Measurements from ENCODE around the gene MVB12A.

Gene MVB12A

DNA sequence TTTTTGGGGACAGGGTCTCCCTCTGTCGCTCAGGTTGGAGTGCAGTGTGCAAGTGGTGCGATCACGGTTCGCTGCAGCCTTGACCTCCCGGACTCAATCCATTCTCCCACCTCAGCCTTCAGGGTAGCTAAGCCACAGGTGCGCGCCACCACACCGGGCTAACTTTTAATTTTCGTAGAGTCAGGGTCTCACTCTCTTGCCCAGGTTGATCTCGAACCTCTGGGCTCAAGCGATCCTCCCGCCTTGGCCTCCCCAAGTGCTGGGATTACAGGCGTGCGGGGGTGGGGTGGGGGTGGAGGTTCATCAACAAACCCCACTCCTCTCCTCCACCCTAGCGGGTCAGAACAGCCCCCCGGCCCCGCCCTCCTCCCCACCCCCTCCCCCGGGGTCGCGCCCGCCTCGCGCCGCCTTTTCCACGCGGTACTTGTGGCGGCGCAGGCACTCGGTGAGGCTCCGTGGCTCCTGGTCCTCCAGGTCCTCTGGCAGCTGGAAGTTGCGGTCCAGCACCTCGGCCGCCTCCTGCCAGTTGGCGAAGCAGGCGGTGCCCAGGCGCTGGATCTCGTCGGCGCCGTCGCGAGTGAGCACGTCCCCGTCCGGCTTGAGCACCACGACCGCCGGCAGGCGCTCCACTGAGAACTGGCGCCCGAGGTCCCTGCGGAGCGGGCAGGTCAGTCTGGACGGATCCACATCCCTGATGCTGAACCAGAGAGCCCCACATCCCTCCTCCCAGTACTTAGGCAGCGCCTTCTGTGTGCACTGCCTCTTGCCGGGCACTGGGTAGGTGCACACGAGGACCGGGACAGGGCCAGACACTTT, 35.7 kb downstream of the MVB12A start:
- H3K36me3 ChIP-seq (ENCODE audit: control insufficient read depth, insufficient read depth, low read length), result no peaks in the 10 kb centered on the region
- no peak overlapping the region for H3K9ac ChIP-seq (ENCODE audit: low read length)
- no peak overlapping the region for H3K4me3 ChIP-seq (ENCODE audit: low read length)
- no peak overlapping the region for H3K27ac ChIP-seq (ENCODE audit: low read depth, low read length)
- no peaks in the 10 kb centered on the region for H3K4me1 ChIP-seq (ENCODE audit: control insufficient read depth, insufficient read depth, low read length)
- H3K27me3 ChIP-seq (ENCODE audit: control insufficient read depth, insufficient read depth, low read length), result peaks cover 11% of the 10 kb centered on the region

DNA sequence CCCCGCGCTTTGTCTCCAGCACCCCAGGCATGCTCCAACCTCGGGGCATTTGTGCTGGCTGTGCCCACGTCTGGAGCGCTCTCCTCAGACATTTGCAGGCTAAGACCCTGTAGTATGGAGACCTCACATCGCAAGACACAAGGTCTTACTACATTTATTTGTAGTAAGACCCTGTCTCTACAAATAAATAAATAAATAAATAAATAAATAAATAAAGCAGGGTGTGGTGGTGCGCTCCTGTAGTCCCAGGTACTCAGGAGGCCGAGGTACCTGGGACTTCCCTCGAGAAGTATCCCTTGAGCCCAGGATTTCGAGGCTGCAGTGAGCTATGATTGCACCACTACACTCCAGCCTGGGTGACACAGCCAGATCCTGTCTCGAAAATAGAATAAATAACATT, 36.3 kb downstream of the MVB12A start:
- Histone ChIP-seq H3K4me3 (ENCODE audit: low read length) (no peak overlapping the region), H3K36me3 (ENCODE audit: control insufficient read depth, insufficient read depth, low read length) (no peaks in the 10 kb centered on the region), H3K27ac (ENCODE audit: low read depth, low read length) (no peak overlapping the region), H3K27me3 (ENCODE audit: control insufficient read depth, insufficient read depth, low read length) (peaks cover 11% of the 10 kb centered on the region), H3K9ac (ENCODE audit: low read length) (no peak overlapping the region), H3K4me1 (ENCODE audit: control insufficient read depth, insufficient read depth, low read length) (no peaks in the 10 kb centered on the region)

DNA sequence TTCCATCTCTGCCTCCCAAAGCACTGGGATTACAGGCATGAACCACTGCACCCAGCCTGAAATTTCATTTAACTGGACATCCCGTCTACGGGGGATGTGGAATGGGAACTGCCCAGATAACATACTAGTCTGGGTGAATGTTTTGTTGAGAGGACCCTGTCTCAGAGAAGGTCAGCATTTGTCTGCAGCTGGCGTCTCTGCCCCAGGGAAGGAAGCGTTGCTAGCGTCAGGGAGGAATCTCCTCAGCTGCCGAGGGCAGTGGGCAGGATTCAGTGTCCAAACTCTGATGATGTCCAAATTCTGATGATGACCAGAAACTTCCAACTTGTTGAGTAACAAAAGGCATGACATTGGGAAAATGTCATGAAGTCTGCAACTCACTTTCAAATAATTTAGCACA, 37.8 kb downstream of the MVB12A start:
- H3K4me3 ChIP-seq (ENCODE audit: low read length), result no peak overlapping the region
- H3K4me1 ChIP-seq (ENCODE audit: control insufficient read depth, insufficient read depth, low read length), result no peaks in the 10 kb centered on the region
- H3K27me3 ChIP-seq (ENCODE audit: control insufficient read depth, insufficient read depth, low read length), result peaks cover 11% of the 10 kb centered on the region
- H3K9ac ChIP-seq (ENCODE audit: low read length), result no peak overlapping the region
- H3K36me3 ChIP-seq (ENCODE audit: control insufficient read depth, insufficient read depth, low read length), result no peaks in the 10 kb centered on the region
- no peak overlapping the region for H3K27ac ChIP-seq (ENCODE audit: low read depth, low read length)

DNA sequence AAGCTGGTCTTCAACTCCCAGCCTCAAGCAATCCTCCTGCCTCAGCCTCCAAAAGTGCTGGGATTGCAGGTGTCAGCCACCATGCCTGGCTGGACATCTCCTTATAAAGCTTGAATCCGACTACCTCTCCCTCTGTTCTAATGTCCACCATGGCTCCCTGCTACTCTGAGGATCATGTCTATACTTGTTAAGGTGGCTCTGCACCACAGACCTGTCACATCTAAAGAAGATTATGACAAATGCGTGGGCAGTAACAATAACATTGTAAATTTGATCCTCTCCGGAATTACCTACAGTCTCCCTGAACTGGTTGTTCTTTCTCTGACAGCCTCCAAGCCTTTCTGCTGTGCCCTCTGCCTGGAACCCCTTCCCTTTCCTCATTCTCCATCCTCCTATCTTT, 39.1 kb downstream of the MVB12A start:
- Histone ChIP-seq H3K4me1 (ENCODE audit: control insufficient read depth, insufficient read depth, low read length) (no peaks in the 10 kb centered on the region), H3K27me3 (ENCODE audit: control insufficient read depth, insufficient read depth, low read length) (peaks cover 11% of the 10 kb centered on the region), H3K4me3 (ENCODE audit: low read length) (no peak overlapping the region), H3K27ac (ENCODE audit: low read depth, low read length) (no peak overlapping the region), H3K36me3 (ENCODE audit: control insufficient read depth, insufficient read depth, low read length) (no peaks in the 10 kb centered on the region), H3K9ac (ENCODE audit: low read length) (no peak overlapping the region)

DNA sequence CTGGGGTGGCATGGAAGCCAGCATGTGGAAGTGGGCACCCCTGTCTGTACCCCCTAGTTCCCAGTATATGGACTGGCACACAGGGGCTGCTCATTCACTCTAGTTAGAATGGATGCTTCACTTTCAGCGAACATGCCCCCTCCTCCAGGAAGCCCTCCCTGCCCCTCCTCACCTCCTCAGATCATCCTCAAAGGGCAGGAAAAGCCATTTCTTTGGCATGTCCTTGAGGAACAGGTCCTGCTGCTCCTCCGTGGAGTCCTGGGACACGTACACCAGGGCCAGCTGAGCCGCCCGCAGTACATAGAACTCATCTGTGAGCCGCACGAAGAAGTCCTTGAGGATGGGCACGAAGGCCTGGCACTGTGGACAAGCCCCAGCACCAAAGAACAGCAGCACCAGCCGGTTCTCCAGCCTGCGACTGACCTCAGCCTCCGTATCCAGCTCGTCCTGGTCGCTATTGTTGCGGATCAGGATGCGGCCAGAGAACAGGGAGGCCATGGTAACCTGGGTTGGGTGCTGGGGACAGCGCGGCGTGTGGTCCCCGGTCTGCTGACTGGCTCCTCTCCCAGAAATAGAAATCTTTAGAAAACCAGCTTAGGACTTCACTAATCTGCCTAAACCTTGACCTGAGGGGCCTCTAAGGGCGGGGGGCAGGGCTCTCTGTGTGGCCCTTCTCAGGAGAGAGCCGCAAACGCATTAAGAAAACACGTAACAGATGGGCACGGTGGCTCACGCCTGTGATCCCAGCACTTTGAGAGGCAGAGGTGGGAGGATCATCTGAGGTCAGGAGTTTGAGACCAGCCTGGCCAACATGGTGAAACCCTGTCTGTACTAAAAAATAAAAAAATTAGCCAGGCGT, 40.8 kb downstream of the MVB12A start, which contains the start of gene NXNL1:
TSS of gene NXNL1 (minus strand) at position 555 of the 859 bp plus-strand sequence. CDS start at position 498, 57 bp downstream.
- no peaks in the 10 kb centered on the region for H3K36me3 ChIP-seq (ENCODE audit: control insufficient read depth, insufficient read depth, low read length)
- no peak within 1 kb of the TSS for H3K27ac ChIP-seq (ENCODE audit: low read depth, low read length)
- H3K27me3 ChIP-seq (ENCODE audit: control insufficient read depth, insufficient read depth, low read length), result peaks cover 5% of the 10 kb centered on the region
- H3K4me3 ChIP-seq (ENCODE audit: low read length), result no peak within 1 kb of the TSS
- H3K4me1 ChIP-seq (ENCODE audit: control insufficient read depth, insufficient read depth, low read length), result no peaks in the 10 kb centered on the region
- no peak within 1 kb of the TSS for H3K9ac ChIP-seq (ENCODE audit: low read length)

DNA sequence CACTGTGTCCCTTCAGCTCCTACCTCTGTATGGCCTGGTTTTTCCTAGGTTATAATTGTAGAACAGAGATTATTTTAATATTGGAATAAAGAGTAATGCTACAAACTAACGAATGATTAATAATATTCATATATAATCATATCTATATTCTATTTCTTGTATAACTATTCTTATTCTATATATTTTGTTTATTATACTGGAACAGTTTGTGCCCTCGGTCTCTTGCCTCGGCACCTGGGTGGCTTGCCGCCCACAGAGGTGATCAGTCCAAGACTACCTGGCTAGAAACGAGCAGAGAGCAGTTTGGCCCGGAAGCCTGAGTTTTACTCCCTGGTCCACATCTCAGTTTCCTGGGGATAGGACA, 46.6 kb downstream of the MVB12A start:
- H3K27me3 ChIP-seq (ENCODE audit: control insufficient read depth, insufficient read depth, low read length), result no peaks in the 10 kb centered on the region
- peaks cover 13% of the 10 kb centered on the region for H3K4me1 ChIP-seq (ENCODE audit: control insufficient read depth, insufficient read depth, low read length)
- H3K27ac ChIP-seq (ENCODE audit: low read depth, low read length), result no peak overlapping the region
- H3K4me3 ChIP-seq (ENCODE audit: low read length), result no peak overlapping the region
- no peak overlapping the region for H3K9ac ChIP-seq (ENCODE audit: low read length)
- H3K36me3 ChIP-seq (ENCODE audit: control insufficient read depth, insufficient read depth, low read length), result no peaks in the 10 kb centered on the region

DNA sequence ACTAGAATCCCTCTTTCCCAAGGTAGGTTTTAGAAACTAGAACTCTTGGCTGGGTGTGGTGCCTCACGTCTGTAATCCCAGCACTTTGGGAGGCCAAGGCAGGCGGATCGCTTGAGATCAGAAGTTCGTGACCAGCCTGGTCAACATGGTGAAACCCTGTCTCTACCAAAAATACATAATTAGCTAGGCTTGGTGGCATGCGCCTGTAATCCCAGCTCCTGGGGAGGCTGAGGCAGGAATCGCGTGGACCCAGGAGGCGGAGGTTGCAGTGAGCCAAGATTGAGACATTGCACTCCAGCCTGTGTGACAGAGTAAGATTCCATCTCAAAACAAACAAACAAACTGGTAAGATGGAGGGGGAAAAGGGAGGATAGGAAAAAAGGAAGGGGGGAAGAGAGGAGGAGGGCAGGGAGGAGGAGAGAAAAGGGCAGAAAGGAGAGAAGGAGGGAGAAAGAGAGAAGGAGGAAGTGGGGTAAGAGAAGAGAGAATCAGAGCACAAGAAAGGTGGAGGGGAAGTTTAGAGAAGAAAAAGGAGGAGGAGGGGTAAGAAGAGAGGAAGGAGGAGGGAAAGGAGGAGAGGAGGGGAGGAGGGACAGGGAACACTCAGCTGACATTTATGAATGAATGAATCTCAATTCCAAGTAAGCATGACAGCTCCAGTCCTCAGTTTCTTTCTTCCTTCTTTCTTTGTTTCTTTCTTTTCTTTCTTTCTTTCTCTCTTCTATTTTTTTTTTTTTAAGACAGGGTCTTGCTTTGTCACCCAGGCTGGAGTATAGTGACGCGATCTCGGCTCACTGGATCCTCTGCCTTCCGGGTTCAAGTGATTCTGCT, 47.8 kb downstream of the MVB12A start:
- H3K27ac ChIP-seq (ENCODE audit: low read depth, low read length), result peak overlapping the region; percentile 85
- H3K27me3 ChIP-seq (ENCODE audit: control insufficient read depth, insufficient read depth, low read length), result no peaks in the 10 kb centered on the region
- H3K4me1 ChIP-seq (ENCODE audit: control insufficient read depth, insufficient read depth, low read length), result peaks cover 13% of the 10 kb centered on the region
- H3K9ac ChIP-seq (ENCODE audit: low read length), result no peak overlapping the region
- no peak overlapping the region for H3K4me3 ChIP-seq (ENCODE audit: low read length)
- no peaks in the 10 kb centered on the region for H3K36me3 ChIP-seq (ENCODE audit: control insufficient read depth, insufficient read depth, low read length)

DNA sequence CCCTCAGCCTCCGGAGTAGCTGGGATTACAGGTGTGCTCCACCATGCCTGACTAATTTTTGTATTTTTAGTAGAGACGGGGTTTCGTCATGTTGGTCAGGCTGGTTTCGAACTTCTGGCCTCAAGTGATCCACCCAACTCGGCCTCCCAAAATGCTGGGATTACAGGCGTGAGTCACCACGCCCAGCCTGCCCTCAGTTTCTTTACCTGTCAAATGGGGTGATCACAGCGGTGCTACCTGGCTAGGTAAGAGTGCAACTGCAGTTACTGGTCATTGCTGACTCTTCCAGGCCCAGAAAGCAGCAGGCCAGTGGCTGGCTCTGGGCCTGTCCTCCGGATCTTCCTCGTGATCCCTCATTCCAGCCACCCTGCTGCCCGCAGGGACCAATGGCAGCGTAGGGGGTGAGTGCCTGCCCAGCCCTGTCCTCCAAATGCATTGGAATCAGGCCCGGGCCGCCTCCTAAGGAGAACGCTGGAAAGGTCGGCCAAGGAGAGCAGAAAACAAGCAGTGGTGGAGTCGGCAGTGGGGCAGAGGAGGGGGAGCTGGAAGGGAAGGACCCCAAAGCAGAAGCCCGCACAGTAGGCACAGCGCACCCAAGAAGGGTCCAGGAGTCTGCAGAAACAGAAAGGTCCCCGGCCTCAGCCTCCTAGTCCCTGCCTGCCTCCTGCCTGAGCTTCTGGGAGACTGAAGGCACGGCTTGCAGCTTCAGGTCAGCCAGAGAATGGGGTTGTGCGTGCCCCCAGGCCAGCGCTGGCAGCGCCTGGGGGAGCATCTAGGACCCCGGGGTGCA, 48.6 kb downstream of the MVB12A start:
- Histone ChIP-seq H3K27ac (ENCODE audit: low read depth, low read length) (peak overlapping the region; percentile 85), H3K27me3 (ENCODE audit: control insufficient read depth, insufficient read depth, low read length) (no peaks in the 10 kb centered on the region), H3K9ac (ENCODE audit: low read length) (peak overlapping the region; percentile 32), H3K36me3 (ENCODE audit: control insufficient read depth, insufficient read depth, low read length) (no peaks in the 10 kb centered on the region), H3K4me1 (ENCODE audit: control insufficient read depth, insufficient read depth, low read length) (peaks cover 13% of the 10 kb centered on the region), H3K4me3 (ENCODE audit: low read length) (peak overlapping the region; percentile 68)

DNA sequence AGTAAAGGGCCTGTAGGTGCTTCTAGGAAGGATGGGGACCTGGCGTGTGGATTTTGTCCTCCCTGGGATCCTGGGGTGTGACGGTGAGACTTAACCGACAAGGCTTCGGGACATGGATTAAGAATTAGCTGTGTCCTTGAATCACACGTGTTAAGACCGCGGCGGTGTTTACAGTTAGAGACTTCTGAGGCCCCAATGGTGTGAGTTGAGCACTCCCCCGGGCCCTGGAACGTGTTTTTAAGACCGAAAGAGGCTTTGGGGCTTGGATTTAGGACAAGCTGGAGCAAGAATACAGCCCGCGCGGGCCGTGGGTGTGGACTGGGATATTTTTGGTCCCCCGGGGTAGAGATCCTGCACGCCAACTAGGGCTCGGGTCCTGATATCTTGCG, 49.2 kb downstream of the MVB12A start:
- Histone ChIP-seq H3K27ac (ENCODE audit: low read depth, low read length) (peak overlapping the region; percentile 85), H3K27me3 (ENCODE audit: control insufficient read depth, insufficient read depth, low read length) (no peaks in the 10 kb centered on the region), H3K4me1 (ENCODE audit: control insufficient read depth, insufficient read depth, low read length) (peaks cover 13% of the 10 kb centered on the region), H3K9ac (ENCODE audit: low read length) (peak overlapping the region; percentile 32), H3K36me3 (ENCODE audit: control insufficient read depth, insufficient read depth, low read length) (no peaks in the 10 kb centered on the region), H3K4me3 (ENCODE audit: low read length) (peak overlapping the region; percentile 68)

DNA sequence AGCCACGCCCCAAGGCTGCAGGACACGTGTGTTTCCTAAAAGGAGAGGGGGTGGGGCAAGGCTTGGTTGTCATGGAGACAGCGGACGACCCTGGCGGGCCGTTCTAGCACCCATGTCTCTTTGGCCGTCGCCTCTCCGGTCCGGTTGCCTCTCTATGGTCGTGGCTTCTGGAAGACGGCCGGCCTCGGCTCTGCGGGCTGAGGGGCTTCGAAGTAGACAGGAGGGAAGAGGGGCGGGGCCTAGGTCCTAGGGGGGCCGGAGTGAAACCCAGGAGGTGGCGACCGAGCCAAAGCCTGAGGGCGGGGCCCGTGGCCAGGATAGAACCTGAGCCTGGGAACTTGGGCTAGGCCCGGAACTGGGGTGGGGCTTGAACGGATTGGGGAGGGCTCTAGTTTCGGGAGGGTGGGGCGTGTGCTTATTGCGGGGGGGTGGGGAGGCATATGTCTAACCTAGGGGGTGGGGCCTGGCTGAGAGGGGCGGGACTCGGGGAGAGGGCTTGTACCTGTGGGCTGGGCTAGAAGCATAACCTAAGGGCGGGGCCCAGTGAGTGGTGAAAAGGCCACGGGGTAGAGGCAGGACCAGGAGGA, 49.7 kb downstream of the MVB12A start:
- peaks cover 13% of the 10 kb centered on the region for H3K4me1 ChIP-seq (ENCODE audit: control insufficient read depth, insufficient read depth, low read length)
- H3K27ac ChIP-seq (ENCODE audit: low read depth, low read length), result peak overlapping the region; percentile 85
- peak overlapping the region; percentile 39 for H3K9ac ChIP-seq (ENCODE audit: low read length)
- no peaks in the 10 kb centered on the region for H3K36me3 ChIP-seq (ENCODE audit: control insufficient read depth, insufficient read depth, low read length)
- H3K27me3 ChIP-seq (ENCODE audit: control insufficient read depth, insufficient read depth, low read length), result no peaks in the 10 kb centered on the region
- peak overlapping the region; percentile 94 for H3K4me3 ChIP-seq (ENCODE audit: low read length)

DNA sequence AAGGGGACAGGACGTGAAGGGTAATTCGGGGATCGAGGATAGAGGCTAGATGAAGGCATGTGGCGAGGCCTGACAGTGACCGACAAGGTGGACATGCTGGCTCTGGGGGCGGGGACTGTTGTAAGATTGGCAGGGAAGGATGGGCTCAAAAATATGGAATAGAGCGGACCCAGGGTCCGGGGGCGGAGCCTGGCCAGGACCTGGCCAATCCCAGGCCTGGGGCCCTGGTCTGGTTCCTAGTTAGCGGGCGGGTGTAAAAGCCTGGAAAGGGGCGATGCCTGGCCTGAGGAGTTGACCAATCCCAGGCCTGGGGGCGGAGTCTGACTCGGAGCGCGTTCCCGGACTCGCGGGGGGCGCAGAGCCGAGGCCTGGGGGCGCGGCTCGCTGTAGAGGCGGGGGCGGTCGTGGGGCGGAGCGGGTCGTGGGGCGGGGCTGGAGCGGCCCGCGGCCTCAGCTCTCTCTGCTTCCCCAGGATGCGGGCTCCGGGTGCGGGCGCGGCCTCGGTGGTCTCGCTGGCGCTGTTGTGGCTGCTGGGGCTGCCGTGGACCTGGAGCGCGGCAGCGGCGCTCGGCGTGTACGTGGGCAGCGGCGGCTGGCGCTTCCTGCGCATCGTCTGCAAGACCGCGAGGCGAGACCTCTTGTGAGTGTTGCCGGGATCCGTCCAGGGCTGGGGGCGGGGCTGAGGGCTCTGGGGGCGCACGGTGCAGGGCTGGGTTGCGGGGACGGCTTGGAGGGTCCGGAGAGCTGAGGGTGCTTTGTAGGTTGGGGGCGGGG, 50.4 kb downstream of the MVB12A start, which contains the start of gene SLC27A1:
TSS of gene SLC27A1 (plus strand) at position 457 of the 774 bp plus-strand sequence. CDS start at position 474, 17 bp downstream.
- Histone ChIP-seq H3K4me1 (ENCODE audit: control insufficient read depth, insufficient read depth, low read length) (peaks cover 13% of the 10 kb centered on the region), H3K4me3 (ENCODE audit: low read length) (peak within 1 kb of the TSS; percentile 94), H3K36me3 (ENCODE audit: control insufficient read depth, insufficient read depth, low read length) (no peaks in the 10 kb centered on the region), H3K27ac (ENCODE audit: low read depth, low read length) (peak within 1 kb of the TSS; percentile 85), H3K27me3 (ENCODE audit: control insufficient read depth, insufficient read depth, low read length) (no peaks in the 10 kb centered on the region), H3K9ac (ENCODE audit: low read length) (peak within 1 kb of the TSS; percentile 39)

Measured in rectal smooth muscle tissue (tissue), 1 donor.